WTC11 (cell line): ENCODE results near the gene CACNA2D4. TPM values are rescaled to one million over a fixed set of nuclear protein-coding genes. Genes with fewer than 3 reads are reported as not detected.
A peak's percentile ranks its signal among the peaks of the same experiment; 100 is the strongest.

Experiments used
- ATAC-seq: fragments of 200-7000 bp; cut with Tn5 transposase; 2 replicates; pipeline ENCODE4 v1.10.0; 2021; ENCODE audit warnings: mild to moderate bottlenecking, moderate library complexity
- CTCF ChIA-PET: fragments of 300-600 bp; sonication (Branson Sonifier 250); formaldehyde crosslinking; loops from one replicate; lab custom pipeline; 2021; ENCODE audit warnings: antibody characterized with exemption; lab: Charles Lee
- POLR2A ChIA-PET: fragments of 350-600 bp; sonication (Branson Sonifier 250); formaldehyde crosslinking; loops from one replicate; lab custom pipeline; 2021; ENCODE audit warnings: antibody characterized with exemption; lab: Charles Lee
- DNase-seq: peaks from one replicate; pipeline ENCODE4 v3.0.0; 2021; ENCODE audit warnings: low spot score
- H3K27ac Mint-ChIP-seq: 2 replicates; pipeline ENCODE4 v1.8.0; 2021; ENCODE audit warnings: mixed read lengths
- H3K27me3 Mint-ChIP-seq: 2 replicates; pipeline ENCODE4 v1.8.0; 2021; ENCODE audit warnings: low read depth, mild to moderate bottlenecking, moderate library complexity, mixed read lengths
- H3K36me3 Mint-ChIP-seq: 2 replicates; pipeline ENCODE4 v1.8.0; 2021; ENCODE audit warnings: mixed read lengths
- H3K4me1 Mint-ChIP-seq: 2 replicates; pipeline ENCODE4 v1.8.0; 2022; ENCODE audit warnings: mixed read lengths
- H3K4me3 Mint-ChIP-seq: 2 replicates; pipeline ENCODE4 v1.8.0; 2021; ENCODE audit warnings: mild to moderate bottlenecking, moderate library complexity, mixed read lengths
- H3K9me3 Mint-ChIP-seq: 2 replicates; pipeline ENCODE4 v1.8.0; 2021; ENCODE audit warnings: mixed read lengths
- AR ChIP-seq: fragments of 250-450 bp; sonication (Bioruptor Pico); IDR thresholded peaks from 2 replicates; pipeline ENCODE4 v1.9.0; 2021; ENCODE audit warnings: mild to moderate bottlenecking
- CTCF ChIP-seq: fragments of 200-600 bp; IDR thresholded peaks from 2 replicates; pipeline ENCODE4 v1.8.0; 2022; ENCODE audit warnings: antibody characterized with exemption
- ELF4 ChIP-seq: sonication (generic); formaldehyde crosslinking; IDR thresholded peaks from 2 replicates; pipeline ENCODE4 v1.8.1; 2022; ENCODE audit warnings: low read depth, mild to moderate bottlenecking, moderate library complexity, missing genetic modification reagents
- ERG ChIP-seq: fragments of 250-450 bp; sonication (Bioruptor Pico); IDR thresholded peaks from 2 replicates; pipeline ENCODE4 v1.8.0; 2021; ENCODE audit warnings: mild to moderate bottlenecking
- ETV6 ChIP-seq: sonication (generic); formaldehyde crosslinking; IDR thresholded peaks from 2 replicates; pipeline ENCODE4 v1.8.1; 2022; ENCODE audit warnings: mild to moderate bottlenecking, missing genetic modification reagents
- FOXP1 ChIP-seq: sonication (generic); formaldehyde crosslinking; IDR thresholded peaks from 2 replicates; pipeline ENCODE4 v1.8.0; 2022; ENCODE audit warnings: missing genetic modification reagents, mild to moderate bottlenecking, moderate library complexity, borderline replicate concordance
- GRHL2 ChIP-seq: fragments of 250-450 bp; sonication (Bioruptor Pico); IDR thresholded peaks from 2 replicates; pipeline ENCODE4 v1.8.0; 2022; ENCODE audit warnings: mild to moderate bottlenecking, moderate library complexity; ENCODE audit not compliant: insufficient replicate concordance, severe bottlenecking
- HMGXB4 ChIP-seq: sonication (generic); formaldehyde crosslinking; IDR thresholded peaks from 2 replicates; pipeline ENCODE4 v1.8.1; 2023; ENCODE audit warnings: mild to moderate bottlenecking, moderate library complexity, missing genetic modification reagents
- NFATC4 ChIP-seq: fragments of 250-450 bp; sonication (Bioruptor Pico); IDR thresholded peaks from 2 replicates; pipeline ENCODE4 v1.9.0; 2021; ENCODE audit warnings: mild to moderate bottlenecking
- NFE2L1 ChIP-seq: sonication (generic); formaldehyde crosslinking; IDR thresholded peaks from 2 replicates; pipeline ENCODE4 v1.8.1; 2023; ENCODE audit warnings: missing genetic modification reagents
- NR2C2 ChIP-seq: sonication (generic); formaldehyde crosslinking; IDR thresholded peaks from 2 replicates; pipeline ENCODE4 v1.8.0; 2022; ENCODE audit warnings: mild to moderate bottlenecking, missing genetic modification reagents
- OVOL2 ChIP-seq: fragments of 250-450 bp; sonication (Bioruptor Pico); IDR thresholded peaks from 2 replicates; pipeline ENCODE4 v1.9.0; 2021; ENCODE audit warnings: mild to moderate bottlenecking, borderline replicate concordance
- PREB ChIP-seq: sonication (generic); formaldehyde crosslinking; IDR thresholded peaks from 2 replicates; pipeline ENCODE4 v1.8.1; 2022; ENCODE audit warnings: mild to moderate bottlenecking, missing genetic modification reagents, moderate library complexity, borderline replicate concordance
- SOX15 ChIP-seq: fragments of 250-450 bp; sonication (Bioruptor Pico); IDR thresholded peaks from 2 replicates; pipeline ENCODE4 v1.9.0; 2021; ENCODE audit warnings: mild to moderate bottlenecking
- USF1 ChIP-seq: sonication (generic); formaldehyde crosslinking; IDR thresholded peaks from 2 replicates; pipeline ENCODE4 v1.8.0; 2022; ENCODE audit warnings: mild to moderate bottlenecking, missing genetic modification reagents
- USF2 ChIP-seq: sonication (generic); formaldehyde crosslinking; IDR thresholded peaks from 2 replicates; pipeline ENCODE4 v1.8.1; 2023; ENCODE audit warnings: mild to moderate bottlenecking, missing genetic modification reagents, moderate library complexity
- ZNF396 ChIP-seq: fragments of 250-450 bp; sonication (Bioruptor Pico); IDR thresholded peaks from 2 replicates; pipeline ENCODE4 v1.8.0; 2021; ENCODE audit warnings: mild to moderate bottlenecking, moderate library complexity, borderline replicate concordance
- ZNF671 ChIP-seq: fragments of 250-450 bp; sonication (Bioruptor Pico); IDR thresholded peaks from 2 replicates; pipeline ENCODE4 v1.8.0; 2021; ENCODE audit warnings: mild to moderate bottlenecking
- total RNA-seq: library from RNA; stranded (reverse); gene quantifications from 3 replicates; pipeline ENCODE4 v1.2.3, GENCODE V29; 2021

The CACNA2D4 gene
- total RNA-seq, 1 experiment from 2014 or later, result 0.04 TPM

GRCh38 chr12:1793426-1794210 is 124.8 kb downstream of the CACNA2D4 start:
- ChIA-PET POLR2A (no interaction called here), CTCF (interaction anchor here (0.6 to 7.0 kb wide), 4 partner anchors 57 to 146 kb away, joined by 3 to 154 read pairs (median 64); no protein-coding TSS in a partner anchor)
- no peak for DNase-seq
- Mint-ChIP-seq H3K9me3 (no peaks in the 10 kb centered on the region), H3K4me3 (no peak overlapping the region), H3K27ac (peak overlapping the region; percentile 30; the same call in 1 of the 2 replicates), H3K4me1 (peaks cover 36% of the 10 kb centered on the region), H3K36me3 (no peaks in the 10 kb centered on the region), H3K27me3 (no peaks in the 10 kb centered on the region)
- TF ChIP-seq USF2 (CRISPR knock-in tag) (no peak), NFE2L1 (no peak), FOXP1 (CRISPR knock-in tag) (no peak), USF1 (CRISPR knock-in tag) (no peak), OVOL2 (CRISPR knock-in tag) (no peak), CTCF (no peak), NFATC4 (no peak), GRHL2 (CRISPR knock-in tag) (no peak), ZNF671 (CRISPR knock-in tag) (no peak), NR2C2 (CRISPR knock-in tag) (no peak), HMGXB4 (CRISPR knock-in tag) (no peak), SOX15 (CRISPR knock-in tag) (no peak), ZNF396 (no peak), ELF4 (CRISPR knock-in tag) (no peak), AR (CRISPR knock-in tag) (no peak), ETV6 (no peak), PREB (CRISPR knock-in tag) (no peak), ERG (CRISPR knock-in tag) (no peak)
- no peak for ATAC-seq
